GM18909 (cell line): ENCODE measurements around the gene ARHGAP15.
A peak's percentile ranks its signal among the peaks of the same experiment; 100 is the strongest.

ENCODE experiments used
- ATAC-seq: cut with Tn5 transposase; IDR thresholded peaks from one replicate; pipeline ENCODE4 v1.9.1; 2021; ENCODE audit warnings: mild to moderate bottlenecking; ENCODE audit not compliant: unreplicated experiment, poor library complexity

The ARHGAP15 gene

DNA sequence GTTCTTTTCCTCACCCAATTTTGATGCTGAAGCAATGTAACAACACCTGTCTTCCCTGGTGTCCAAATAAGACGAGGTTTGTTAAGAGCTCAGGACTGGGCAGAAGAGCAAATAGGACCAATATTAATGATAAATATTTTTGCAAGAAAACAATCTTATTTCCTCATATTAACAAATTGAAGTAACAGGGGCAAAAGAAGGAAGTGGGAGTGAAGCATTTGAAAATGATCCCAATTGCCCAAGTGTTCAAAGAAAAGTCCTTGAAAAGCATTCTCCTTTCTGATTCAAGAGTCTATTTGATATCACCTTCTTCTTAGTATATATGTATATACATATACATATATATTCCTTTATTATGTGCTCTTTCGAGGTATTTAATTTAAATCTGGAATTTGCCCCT is 418.8 kb downstream of the ARHGAP15 start:
- ATAC-seq, result no peak

- ATAC-seq, result no peak
Observed at GRCh38 chr2:143550500-143550899, 421.3 kb downstream of the ARHGAP15 start.

DNA sequence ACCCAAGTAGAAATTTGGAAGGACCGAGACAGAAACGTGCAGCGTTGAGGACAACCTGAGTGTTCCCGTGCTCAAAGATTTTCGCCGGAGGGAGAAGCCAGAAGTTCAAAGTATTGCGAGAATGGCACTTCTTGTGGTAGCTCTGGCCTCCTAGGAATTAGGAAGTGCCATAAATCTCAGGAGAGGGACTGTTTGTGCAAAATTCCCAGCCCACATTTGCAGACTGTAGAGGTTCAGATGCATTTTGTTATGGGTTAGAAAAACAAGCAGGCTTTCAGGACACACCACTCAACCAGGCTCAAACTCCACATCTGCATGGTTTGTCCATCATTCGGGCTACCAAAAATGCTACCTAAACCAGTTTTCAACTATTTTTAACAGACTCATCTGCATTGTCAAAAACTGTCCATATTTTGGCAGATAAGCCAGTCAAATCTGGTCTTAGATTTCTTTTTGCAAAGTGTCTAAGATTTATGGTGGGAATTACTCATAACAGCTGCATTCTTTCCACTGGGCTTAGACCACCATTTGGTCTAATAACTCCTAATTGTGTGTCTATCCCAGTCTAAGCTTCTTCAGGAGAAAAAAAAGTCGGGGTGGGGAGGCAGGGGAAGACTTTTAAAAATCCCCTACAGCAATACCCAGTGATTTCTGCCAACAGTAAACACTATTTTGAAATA is 422.9 kb downstream of the ARHGAP15 start:
- no peak for ATAC-seq

DNA sequence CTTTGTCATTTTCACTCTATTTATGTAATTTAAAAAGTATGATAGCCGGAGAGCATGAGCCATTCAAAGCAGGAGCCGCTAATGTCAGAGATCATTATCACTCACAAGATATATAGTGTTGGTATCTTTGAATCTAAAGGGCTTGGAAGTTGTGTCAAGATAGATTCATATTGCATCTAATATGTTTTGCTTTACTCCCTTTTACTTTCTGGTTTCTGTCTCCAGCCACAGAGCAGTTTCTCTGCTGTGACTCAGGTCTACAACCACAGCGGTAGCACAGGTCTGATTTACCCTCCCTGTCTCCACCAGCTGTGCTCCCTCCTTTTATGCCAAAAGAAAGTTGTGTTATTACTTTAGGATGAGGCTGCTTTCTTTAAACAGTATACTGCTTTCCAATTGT is 424.0 kb downstream of the ARHGAP15 start:
- peak; percentile 57 for ATAC-seq

DNA sequence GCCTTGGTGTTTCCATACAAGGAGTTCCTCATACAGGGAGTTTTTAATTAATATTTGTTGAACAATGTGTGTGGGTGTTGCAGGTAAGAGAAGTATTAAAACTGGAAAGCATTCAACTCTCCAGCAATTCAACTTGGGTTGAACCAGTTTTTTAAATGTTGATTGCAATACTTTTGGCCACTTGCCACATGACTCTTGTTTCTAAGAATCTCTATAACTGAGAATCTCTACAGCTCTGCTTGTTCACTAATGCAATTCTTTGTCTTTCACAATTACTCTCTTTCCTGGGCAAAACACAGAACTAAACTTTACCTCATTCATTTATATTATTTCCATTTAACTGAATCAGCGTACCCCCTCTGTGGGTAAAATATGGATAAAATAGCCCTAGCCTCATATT is 429.4 kb downstream of the ARHGAP15 start:
- no peak for ATAC-seq

GRCh38 chr2:143559147-143559546 is 429.9 kb downstream of the ARHGAP15 start:
- no peak for ATAC-seq

DNA sequence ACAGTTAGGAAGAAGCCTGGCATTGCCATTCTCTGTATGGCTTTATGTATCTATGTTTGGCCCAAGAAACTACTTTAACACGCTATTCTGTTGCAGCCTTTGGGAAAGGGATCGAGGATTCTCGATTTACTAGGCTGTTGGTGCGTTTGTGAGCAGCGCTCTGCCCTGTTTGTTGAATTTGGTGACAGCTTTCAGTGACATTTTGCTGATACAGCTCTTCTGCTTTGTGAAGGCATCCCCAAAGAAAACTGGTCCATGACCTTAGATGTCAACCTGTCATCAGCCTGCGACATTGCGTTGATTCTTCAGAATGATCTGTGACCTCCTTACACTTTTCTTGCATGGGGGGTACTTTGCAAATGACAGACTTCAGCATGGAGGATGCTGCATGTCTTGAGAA is 431.5 kb downstream of the ARHGAP15 start:
- no peak for ATAC-seq

- ATAC-seq, result peak; percentile 98
Observed at GRCh38 chr2:143564419-143564818, 435.2 kb downstream of the ARHGAP15 start.

GRCh38 chr2:143571747-143572146 is 442.5 kb downstream of the ARHGAP15 start:
- ATAC-seq, result no peak

- ATAC-seq, result no peak
Observed at GRCh38 chr2:143572421-143572820, 443.2 kb downstream of the ARHGAP15 start.

DNA sequence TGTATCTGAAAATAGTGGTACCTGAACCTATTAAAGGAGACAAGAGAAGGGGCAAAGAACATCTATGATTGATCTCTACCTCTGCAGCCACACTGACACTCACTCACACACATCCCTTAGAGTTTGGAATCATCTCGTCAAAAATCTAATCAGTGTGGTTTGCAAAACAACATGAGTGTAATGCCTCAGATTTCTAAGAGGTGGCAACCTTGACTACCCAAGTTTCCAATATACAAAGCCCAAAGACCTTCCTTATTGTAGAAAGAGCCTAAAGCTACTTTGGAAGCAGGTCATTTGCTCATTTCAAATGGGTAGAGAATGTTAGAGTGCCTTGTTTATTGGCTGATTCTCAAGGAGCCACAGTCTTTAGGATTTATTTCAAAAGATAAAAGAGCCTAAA is 444.9 kb downstream of the ARHGAP15 start:
- no peak for ATAC-seq

GRCh38 chr2:143575340-143575739 is 446.1 kb downstream of the ARHGAP15 start:
- no peak for ATAC-seq

DNA sequence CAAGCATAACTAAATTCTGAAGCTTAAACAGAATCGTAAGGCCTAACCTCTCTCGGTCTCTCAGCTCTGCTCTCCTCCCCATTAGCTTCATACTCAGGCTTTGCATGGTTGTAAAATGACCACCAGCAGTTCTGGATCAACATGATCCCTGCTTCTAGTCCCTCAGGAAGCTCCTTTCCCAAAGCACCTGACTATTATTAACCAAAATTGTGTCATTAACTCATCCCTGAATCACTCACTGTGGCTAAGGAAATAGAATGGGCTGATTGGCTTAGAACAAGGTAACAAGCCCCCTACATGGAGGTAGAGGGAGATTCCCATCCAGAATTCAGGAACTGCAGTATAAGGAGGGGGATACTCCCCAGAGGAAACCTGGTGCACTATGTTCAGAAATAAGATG is 448.3 kb downstream of the ARHGAP15 start:
- no peak for ATAC-seq

- ATAC-seq, result no peak
Observed at GRCh38 chr2:143579456-143579855, 450.2 kb downstream of the ARHGAP15 start.

GRCh38 chr2:143581134-143581533 is 451.9 kb downstream of the ARHGAP15 start:
- ATAC-seq, result no peak

DNA sequence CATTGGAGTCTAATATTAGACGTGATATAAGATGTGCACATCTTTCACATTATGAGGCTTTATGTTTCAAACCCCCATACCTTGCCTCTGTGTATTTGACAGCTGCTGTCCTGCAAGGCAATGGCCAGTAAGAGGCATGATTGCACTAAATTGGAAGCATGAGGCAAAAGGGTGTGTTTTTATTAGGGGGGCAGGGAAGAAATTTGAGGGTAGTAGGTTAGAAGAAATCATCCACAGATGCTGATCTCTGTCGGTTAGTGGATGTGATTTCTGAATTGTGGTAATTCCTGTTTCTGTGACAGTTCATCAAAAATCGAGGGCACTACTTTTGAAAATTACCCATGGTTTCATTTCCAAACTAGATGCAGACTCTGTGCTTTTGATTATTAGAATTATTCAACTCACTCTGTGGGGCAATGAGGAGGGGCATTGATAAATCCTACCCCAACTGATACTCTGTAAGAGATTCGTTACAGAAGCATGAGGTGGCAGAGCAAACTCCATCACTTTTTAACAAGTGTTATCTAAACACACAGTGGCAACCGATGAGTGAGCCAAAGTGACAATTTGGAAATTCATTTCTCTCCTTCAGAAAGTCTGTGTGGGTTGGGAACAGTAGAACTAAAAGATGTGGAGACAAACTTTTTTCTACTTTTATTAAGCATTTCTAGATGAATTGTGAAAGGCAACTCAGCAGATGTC is 453.0 kb downstream of the ARHGAP15 start:
- ATAC-seq, result no peak

DNA sequence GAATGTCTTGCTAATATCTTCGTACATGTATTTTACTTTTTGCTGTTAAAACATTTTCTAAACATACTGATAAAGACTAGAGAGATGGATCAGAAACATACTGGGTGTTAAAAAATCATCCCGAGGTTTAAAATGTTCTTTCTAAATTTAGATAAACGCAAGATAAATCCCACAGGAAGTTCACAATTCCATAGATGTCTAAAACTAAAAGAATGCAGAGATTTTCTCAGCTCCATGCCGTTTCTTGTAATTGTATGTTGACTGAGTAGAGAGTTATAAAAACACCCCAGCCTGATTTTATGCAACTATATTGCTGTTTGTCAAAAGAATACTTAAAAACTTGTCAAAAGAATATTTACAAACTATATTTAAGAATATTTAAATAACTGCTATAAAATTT is 455.7 kb downstream of the ARHGAP15 start:
- no peak for ATAC-seq

DNA sequence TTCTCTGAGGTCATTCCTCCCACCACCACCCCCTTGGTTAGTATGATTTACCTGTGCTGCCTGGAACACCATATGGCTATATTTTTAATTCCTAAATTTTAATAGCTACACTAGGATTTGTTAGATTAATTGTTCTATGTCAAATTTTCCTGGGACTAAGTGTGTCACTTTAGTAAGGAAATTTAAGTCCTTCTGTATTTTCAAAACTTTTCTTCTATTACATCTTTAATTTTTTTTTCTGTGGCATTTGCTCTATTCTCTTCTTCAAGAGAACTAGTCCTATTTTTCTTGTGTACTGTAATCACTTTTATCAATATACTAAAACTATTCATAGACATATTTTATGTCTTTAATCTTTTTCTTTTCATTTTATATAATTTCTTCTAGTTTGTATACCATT is 456.9 kb downstream of the ARHGAP15 start:
- ATAC-seq, result no peak

- no peak for ATAC-seq
Observed at GRCh38 chr2:143588746-143589145, 459.5 kb downstream of the ARHGAP15 start.

DNA sequence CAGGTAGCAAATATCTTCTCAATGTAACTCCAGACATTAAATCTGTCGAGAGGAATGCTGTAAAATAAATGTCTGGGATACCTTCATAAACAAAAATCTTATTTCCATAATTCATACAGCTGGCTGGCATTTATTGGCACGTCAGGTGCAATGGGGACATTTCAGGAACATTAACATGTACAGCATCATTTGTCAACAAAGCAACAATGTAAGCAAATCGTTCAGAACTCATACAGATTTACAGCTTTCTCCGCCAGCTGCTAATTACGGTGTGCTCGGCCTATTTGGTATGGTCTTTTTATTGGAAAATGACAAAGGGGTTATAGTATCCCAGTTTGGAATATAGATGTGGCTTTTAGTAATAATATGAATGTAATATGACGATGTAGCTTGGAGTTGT is 464.9 kb downstream of the ARHGAP15 start:
- no peak for ATAC-seq

GRCh38 chr2:143594745-143595144 is 465.5 kb downstream of the ARHGAP15 start:
- ATAC-seq, result no peak

DNA sequence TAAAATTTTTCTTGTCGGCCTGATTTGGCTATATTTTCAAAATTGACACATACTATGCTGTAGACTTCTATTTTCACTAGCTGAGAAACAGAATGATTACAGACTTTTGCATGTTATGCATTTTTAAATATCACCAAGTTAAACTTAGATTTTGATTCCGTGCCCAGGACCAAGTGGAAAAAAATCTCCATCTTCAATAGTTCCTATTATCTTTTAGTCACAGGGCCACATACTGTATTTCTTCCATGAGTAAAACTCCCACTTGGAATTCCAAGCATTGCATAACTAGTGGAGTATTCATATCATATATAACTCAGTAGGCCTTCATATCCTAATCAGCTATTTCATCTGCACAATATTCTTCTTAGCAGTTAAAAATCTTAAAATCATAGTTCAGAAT is 470.9 kb downstream of the ARHGAP15 start:
- no peak for ATAC-seq
